ENCODE measurements around the gene LKAAEAR1.

LKAAEAR1 gene

DNA sequence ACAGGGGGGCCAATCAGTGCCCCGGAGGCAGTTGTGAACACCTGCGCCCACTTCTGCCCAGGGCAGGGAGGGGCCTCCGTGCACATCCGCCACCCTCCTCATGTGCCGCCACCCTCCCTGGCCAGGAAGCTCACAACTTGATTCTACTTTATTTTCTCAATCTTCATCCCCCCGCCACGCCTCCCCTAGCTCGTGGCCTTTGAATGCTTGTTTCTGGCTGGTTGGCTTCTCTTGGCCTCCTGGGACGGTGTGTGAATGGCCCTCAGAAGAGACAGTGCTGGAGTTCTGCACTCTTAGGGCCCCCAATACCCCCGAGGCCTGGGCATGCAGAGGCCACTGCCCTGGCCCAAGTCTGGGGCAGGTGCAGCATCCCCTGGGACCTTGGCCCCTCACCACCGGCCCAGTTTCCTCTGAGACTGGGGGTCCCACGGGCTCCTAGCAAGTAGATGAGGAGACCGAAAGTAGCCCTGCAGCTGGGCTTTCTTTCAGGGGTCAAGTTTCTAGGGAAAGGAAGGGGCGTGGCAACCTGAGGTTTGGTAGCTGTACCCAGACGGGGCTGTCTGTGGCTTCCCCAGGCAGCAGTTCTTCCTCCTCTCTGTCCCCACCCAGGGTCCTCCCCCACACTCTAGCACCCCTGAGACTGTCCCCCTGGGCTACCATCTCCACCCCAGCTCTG is 6.2 kb downstream of the LKAAEAR1 start:
- DNase-seq = peak; percentile 42

DNA sequence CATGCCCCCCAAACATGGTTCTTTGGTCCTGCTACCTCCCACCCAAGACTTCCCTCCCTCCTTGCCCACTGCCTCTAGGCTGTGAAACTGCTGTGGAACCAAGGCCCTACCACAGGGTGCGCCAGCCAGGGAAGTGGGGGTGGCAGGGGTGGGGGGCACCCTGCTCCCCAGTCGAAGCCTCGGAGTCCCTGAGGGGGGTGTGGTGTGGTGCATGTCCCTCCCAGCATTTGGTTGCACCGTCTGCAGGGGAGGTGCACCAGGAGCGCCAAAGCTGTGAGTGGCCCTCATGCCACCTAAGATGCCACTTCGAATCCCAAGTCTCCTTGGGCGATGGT is 6.7 kb downstream of the LKAAEAR1 start:
- DNase-seq = no peak

DNA sequence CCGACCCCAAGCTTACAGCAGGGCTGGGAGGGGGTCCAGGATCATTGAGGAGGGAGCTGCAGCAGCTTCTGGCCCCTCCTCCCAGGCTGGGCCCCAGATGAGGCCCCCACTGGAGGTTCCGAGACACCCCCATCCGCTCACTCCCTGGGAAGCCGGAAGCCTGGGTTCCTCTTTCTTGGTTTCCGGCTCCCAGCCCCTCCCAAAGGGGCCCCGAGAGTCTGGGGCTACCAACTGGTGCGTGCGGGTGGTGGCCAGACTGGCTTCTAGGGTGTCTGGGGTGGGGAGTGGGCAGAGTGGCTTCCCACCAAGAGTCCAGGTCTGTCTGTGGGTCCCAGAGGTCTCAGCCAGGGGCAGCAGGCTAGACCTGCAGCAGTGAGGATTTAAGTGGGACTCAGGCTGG is 7.1 kb downstream of the LKAAEAR1 start:
- no peak for DNase-seq

DNA sequence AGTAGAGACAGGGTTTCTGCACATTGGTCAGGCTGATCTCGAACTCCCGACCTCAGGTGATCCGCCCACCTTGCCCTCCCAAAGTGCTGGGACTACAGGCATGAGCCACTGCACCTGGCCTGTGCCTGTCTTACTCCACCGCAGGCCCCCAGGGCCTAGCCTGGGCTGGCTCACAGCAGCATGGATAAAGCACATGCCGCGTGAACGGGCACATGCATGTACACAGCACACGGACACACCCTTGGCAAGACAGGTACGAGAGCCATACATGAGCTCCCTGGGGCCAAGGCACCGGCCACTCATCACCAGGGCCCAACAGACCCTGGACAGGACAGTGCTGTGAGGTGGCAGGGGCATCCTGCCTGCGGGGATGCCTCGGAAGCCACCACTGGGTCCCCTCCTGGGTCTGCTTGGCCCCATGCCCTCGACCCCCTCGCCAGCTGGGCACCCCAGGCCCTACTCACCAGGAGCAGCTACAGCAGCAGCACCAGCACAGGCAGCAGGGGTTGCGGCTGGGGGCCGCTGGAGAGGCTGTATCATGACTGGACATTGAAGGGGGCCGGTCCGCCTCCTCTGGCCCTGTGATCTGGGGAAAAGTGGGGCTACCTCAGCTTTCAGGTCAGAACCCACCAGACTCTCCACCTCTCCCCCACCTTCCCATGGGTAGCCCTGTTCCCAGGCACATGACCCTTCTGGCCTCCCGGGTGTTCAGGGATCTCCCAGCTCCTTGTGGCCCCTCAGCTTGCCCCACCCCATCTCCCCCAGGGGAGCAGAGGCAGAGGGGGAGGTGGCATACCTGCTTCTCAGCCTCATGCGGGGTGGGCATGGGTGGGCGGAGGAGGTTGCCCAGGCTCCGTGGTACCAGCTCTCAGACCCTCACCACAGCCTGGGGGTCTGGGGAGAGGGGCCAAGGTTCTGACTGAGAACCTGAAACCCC is 7.9 kb downstream of the LKAAEAR1 start:
- no peak for DNase-seq

DNA sequence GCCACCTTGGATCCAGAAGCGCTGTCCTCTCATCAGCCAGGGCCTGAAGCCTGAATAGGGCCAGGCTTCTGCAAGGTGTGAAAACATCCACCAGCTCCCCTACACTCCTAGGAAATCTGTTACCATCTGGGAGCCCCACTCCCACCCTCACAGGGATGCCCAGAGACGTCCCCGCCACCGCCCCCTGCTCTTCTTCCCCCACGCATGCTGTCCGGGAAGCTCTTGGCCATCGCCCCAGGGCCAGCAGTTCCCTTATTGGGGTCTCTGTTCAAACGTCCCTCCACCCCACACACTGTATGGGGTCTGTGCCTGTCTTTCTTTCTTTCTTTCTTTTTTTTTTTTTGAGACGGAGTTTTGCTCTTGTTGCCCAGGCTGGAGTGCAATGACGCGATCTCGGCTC is 8.6 kb downstream of the LKAAEAR1 start:
- no peak for DNase-seq

DNA sequence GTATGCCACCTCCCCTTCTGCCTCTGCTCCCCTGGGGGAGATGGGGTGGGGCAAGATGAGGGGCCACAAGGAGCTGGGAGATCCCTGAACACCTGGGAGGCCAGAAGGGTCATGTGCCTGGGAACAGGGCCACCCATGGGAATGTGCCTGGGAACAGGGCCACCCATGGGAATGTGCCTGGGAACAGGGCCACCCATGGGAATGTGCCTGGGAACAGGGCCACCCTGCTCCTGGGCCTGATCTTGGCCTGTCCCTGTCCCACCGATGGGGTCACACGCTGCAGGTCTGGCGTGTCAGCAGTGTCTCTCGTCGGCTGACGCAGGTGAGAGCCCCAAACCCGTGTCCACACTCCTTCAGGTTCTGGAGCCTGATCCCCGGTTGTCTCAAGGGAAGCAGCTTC is 9.2 kb downstream of the LKAAEAR1 start:
- DNase-seq = no peak

DNA sequence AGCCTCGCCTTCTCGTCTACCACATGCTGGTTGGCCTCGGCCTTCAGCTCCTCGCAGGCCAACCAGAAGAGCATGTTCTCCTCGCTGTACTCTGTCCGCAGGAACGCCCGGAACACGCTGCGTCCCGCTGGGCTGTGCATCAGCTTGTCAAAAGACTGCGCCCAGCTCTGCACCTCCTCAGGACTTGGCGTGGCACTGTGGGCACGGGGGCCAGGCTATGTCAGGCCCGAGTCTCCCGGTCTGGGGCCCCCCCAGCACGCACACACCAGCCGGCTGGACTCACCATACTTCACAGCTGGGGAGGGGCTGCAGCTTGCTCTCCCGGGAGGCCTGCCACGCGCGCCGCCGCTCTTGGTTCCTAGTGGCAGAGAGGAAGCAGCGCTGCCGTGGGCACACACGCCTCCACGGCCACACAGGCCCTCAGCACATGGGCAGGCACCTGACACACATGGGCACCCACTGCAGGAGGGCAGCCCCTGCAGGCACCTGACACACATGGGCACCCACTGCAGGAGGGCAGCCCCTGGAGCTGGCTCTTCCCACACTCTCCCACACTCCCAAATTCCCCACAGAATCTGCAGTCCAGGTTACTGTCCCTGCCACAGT is 9.9 kb downstream of the LKAAEAR1 start:
- no peak for DNase-seq

DNA sequence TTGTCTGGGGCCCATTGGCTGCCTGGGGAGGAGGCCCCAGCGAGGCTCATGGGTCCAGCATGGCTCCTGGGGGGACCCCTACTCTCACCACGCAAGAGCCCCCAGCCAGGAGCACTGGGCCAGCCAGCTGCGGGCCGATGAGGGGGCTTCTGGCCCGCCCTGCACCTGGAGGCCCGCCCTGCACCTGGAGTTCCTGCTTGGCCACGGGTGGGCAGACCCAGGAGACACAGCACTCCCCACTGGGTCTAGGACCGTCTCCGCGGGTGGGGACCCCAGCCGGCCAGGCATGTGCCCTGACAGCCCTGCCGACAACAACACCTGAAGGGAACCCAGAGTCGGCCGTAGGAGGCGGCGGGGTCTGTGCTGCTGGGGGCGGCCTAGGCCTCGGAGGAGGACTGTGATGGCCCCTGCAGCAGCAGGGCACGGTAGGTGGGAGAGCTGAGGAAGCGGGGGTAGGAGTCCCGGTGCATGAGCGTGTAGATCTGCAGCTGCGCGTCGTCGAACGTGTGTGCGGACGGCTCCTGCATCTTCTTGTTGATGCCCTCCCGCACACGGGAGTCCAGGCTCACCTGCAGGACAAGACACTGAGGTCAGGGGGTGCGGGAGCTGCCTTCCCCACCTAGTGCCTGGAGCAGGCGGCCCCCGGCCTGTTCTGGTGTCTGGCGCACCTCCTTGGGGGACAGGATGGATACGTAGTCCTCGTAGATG is 10.6 kb downstream of the LKAAEAR1 start:
- DNase-seq = no peak

DNA sequence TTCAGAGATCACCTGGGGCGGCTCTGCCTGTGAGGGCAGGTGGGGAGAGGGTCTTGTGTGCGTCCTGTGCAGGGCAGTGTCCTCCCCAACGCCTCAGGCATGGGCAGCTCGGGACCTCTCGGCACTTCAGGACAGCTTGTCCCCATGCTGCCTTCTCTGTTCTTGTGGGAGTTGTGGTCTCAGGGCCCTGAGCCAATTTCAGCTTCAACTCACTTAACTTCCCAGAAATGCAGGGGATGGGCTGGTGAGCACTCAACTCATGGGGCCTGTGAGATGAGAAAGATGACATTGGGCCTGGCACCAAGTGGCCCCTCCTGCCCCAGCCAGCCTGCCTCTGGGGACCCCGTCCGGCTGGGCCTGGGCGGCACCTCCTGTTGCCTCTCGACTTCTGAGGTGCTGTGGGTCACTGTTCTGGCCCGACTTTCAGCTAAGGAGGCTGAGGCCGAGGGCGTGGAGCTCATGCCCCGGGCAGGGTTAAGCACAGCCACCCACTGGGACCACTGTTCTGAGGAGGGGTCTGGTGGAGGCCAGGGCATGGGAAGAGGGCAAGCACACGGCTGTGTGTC is 11.6 kb downstream of the LKAAEAR1 start:
- no peak for DNase-seq

DNA sequence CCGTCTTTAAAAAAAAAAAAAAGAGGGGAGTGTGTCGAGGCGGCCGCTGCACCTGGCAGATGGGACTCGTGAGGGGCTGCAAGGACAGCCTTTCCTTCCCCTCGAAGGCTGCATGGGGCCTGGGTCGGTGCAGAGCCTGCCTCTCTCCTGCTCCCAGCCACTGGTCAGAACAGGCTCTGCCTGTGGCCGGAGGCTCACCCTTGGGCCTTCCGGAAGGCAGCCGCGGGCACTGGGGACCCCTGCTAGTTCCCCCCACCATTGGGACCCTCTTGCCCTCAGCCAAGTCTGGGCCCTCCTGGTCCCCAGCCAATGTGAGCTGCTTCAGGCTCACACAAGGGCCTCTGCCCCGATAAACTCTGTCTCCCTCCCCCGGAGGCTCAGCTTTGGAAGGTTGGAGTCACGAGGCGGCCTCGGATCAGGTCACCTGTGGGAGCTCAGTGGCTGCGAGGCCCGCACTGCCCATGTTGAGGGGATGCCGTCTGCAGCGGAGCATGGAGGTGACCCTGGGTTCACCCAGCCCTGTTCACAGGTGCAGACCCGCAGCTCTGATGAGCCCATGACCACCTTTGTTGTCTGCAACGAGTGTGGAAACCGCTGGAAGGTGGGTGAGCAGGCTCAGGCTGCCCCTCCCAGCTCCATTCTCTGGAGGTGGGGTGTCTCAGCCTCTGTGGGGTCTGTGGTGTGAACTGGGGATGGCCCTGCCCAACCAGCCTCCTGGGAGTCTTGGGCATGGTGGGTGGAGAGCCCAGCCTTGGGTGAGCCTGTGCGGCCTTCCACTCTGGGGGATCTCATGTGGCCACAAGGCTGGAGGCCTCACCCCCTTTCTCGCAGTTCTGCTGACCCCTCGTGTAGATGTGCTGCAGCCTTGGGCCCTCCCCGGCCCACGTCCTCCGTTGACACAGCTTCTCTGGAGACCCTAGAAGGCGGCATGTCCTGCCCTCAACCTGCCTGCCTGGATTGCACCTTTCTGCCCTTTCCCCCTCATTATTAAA is 12.6 kb downstream of the LKAAEAR1 start:
- no peak for DNase-seq

DNA sequence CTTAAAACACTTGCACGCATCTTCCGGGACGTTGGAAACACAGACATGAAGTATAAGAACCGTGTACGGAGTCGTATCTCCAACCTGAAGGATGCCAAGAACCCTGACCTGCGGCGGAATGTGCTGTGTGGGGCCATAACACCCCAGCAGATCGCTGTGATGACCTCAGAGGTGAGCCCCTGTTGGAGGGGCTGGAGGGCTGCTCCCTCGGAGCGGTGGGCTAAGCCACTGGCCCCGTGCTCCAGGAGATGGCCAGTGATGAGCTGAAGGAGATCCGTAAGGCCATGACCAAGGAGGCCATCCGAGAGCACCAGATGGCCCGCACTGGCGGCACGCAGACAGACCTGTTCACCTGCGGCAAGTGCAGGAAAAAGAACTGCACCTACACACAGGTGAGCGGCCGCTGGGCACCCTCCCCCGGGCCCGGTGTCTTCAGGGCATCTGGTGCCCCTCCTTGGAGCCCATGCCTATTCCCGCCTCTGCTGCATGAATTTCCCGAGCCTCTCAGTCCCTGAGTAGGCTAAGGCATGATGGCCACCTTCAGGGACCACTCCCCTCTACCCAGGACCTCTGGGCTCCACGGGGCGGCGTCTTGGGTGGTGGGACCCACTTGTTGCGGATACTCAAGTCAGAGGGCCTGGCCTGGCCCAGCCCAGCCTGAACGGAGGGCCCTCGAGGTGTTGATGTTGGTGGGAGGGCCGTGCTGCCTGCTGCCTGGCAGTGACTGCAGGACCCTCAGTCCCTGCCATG is 13.8 kb downstream of the LKAAEAR1 start:
- no peak for DNase-seq

DNA sequence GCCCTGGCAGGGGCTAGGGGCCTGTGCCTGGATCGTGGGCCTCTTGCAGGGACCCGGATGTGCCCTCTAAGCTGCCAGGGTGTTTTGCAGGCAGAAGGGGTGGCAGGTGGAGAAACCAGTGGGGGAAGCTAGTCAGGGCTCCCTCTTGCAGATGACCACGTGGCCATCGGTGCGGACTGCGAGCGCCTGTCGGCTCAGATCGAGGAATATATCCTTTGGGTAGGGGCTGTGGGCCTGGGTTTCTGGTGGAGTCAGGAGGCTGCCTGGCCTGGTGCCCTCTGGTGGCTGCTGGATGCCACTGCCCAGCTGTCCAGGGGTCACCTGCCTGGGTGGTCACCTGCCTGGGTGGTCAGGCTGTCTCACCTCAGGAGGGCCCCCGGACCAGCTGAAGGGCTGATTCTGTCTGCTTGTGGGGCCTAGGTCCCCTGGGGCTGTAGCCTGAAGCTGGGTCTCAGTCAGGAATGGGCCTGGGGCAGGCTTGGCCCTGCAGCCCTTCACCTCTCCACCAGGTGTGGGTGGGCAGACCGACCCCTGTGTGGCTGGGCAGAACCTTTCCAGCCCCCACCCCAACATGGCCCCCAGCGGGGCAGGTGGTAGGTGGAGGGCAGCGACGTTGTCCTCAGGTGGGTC is 14.5 kb downstream of the LKAAEAR1 start:
- DNase-seq = no peak

DNA sequence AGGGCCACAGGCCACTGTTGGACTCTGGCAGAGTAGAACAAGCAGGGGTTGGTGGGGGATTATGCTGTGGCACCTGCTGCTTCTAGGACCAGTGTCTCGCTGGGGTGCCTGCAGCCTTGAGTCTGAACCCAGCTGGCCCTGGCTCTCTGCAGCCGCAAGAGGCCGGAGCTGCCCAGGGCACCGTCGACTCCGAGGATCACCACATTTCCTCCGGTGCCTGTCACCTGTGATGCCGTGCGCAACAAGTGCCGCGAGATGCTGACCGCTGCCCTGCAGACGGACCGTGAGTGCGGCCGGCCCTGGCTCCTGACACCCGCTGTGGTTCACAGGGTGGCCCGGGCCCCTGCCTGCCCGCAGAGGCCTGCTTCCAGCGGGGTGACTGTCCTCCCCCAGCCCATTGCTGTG is 15.0 kb downstream of the LKAAEAR1 start:
- DNase-seq = no peak

DNA sequence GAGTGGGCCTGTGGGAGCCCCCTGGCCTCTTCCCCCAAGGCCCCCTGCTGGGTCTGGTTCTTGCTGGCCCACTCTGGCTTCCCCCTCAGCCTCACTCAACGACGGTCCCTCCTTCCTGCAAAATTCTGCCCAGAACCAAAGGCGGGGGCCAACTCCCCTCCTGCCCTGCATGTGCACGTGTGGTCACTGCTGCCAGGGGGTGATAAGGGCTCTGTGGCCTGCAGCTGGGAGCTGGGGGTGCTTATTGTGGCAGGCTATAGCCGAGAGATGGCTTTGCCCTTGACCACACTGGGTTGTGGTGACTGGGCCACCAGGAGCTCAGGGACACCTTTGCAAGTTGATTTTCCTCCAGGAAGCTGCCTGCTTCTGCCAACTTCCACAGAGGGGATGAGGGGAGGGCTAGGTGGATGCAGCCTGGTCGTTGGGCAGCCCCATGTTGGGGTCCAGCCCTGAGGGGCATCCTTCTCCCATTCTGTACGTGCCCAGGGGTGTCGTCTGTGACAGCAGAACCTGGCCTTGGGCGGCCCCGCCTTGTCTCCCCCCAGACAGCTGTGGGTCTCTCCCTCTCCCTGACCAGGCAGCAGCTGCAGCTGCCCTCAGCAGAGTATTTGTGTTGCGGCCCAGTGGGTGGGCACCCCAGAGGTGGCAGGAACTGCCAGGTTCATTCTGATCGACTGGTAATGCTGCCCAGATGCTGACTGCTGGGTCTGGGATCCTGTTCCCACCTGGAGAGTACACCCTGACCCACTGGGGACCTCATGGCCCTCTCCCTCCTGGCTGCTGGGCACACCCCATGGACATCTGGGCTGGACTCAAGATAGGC is 15.6 kb downstream of the LKAAEAR1 start:
- no peak for DNase-seq

DNA sequence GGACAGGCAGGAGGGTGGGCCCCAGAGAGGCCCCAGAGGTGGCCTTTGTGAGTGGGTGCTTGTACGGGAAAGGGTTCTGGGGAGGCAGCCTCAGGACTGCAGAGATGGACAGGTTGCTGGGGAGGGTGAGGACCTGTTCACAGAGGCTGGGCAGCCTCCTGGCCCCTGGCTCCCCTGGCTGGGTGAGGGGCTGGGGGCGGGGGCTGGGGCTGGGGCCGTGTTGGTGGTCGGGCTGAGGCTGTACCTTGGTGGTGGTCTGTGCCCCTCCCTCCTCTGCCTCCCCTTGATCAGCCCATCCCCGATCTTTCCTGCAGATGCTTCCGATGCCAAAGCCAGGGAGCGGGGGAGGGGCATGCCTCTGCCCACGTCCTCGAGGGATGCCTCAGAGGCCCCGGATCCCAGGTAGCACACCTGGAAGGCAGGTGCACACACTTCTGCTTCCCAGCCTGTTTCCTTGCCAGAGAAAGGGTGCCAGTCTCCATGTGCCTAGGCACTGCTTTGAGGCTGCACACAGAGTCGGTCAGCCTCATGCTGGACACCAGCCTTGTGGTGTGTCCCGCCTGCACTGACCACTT is 16.4 kb downstream of the LKAAEAR1 start:
- no peak for DNase-seq

DNA sequence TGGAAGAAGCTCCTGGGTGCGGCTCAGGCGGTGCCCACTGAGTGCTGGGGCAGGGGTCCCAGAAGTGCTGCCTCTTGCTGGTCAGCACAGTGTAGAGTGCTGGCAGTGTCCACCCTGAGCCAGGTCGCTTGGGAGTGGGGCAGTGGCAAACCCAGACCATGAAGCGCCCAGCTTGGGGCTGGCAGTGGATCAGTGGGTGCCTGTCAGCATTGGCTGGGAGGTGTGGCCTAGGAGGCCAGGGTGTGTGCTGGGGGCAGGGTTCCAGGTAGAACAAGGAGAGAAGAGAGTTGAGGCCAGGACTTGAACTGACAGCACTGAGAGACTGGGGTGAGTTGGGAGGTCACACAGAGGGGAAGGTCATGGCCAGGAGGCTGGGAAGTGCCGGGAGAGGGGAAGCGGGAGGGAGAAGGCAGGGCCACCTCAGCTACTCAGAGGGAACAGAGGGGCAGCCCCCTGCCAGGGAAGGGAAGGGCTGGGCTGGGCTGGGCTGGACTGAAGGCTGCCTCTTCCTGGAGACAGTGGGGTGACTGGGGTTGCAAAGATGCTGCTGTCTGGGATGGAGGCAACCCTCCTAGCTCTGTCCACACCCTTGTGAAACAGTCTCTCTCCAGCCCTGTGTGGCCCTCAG is 17.1 kb downstream of the LKAAEAR1 start:
- DNase-seq = no peak

DNA sequence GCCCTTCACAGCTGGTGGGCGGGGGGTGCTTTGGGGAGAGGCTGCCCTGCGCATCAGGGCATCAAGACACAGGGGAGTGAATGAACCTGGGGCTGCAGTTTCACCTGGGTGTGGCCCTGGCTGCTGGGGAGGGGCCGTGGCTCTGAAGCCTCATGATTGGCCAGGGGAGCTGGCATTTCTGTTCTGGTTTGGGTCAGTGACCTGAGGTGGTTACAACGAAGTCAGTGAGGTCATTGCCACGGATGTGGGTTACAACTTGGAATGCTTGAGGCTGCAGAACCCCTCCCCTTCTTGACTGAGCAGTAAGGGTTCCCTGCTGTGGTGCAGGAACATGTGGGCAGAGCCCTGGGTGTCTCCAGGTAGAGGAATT is 18.2 kb downstream of the LKAAEAR1 start:
- no peak for DNase-seq
